HL-60 (cell line): ENCODE results near the gene RHOT2.

Experiments used
- GABPA ChIP-seq: IDR thresholded peaks from 2 replicates; pipeline ENCODE4 v1.6.1; 2012; ENCODE audit warnings: low read depth
- SPI1 ChIP-seq: IDR thresholded peaks from 2 replicates; pipeline ENCODE4 v1.6.1; 2012; ENCODE audit warnings: low read depth, mild to moderate bottlenecking, borderline replicate concordance
- TF ChIP-seq, protein P1 (sequence below): IDR thresholded peaks from one replicate; pipeline ENCODE4 v1.5.1; 2011; ENCODE audit warnings: low read length, control low read depth, inconsistent platforms; ENCODE audit not compliant: insufficient read depth
- TF ChIP-seq, protein P2 (sequence below): IDR thresholded peaks from 2 replicates; pipeline ENCODE4 v1.6.1; 2012; ENCODE audit warnings: low read depth; ENCODE audit not compliant: insufficient replicate concordance

DNA sequence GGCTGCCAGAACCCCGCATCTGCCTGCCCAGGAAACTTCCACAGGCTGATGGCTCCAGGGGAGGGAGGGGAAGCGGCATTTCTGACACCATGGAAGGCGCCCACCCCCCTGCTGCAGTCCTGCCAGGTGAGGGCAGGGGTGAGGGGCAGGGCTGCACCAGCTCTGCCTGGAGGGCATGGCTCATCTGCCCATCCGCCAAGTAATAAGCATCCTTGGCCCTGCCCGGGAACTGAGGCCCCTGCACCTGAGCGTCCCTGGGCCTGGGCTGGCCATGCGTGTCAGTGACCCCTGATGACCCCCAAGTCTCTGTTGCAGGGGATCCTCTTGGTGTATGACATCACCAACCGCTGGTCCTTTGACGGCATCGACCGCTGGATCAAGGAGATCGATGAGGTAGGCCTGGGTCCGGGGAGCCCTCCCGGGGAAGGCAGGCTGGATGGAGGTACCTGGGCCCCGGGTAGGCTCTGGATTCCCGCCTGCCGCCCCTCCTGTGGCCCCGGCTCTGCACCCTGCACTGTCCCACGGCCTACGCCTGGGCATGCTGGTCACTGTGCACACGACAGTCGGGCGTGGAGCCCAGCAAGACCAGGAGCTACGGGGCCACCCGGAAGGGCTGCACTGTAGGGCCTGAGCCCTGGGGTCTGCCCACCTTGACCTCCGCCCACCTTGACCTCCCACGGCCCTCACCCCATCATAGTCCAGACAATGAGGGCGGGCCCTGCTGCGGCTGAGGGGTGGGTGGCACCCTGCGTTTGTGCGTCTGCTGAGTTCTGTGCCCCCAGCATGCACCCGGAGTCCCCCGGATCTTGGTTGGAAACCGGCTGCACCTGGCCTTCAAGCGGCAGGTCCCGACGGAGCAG, 42.6 kb upstream of the RHOT2 start:
- TF ChIP-seq, protein P1, sequence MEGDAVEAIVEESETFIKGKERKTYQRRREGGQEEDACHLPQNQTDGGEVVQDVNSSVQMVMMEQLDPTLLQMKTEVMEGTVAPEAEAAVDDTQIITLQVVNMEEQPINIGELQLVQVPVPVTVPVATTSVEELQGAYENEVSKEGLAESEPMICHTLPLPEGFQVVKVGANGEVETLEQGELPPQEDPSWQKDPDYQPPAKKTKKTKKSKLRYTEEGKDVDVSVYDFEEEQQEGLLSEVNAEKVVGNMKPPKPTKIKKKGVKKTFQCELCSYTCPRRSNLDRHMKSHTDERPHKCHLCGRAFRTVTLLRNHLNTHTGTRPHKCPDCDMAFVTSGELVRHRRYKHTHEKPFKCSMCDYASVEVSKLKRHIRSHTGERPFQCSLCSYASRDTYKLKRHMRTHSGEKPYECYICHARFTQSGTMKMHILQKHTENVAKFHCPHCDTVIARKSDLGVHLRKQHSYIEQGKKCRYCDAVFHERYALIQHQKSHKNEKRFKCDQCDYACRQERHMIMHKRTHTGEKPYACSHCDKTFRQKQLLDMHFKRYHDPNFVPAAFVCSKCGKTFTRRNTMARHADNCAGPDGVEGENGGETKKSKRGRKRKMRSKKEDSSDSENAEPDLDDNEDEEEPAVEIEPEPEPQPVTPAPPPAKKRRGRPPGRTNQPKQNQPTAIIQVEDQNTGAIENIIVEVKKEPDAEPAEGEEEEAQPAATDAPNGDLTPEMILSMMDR: no peak
- TF ChIP-seq, protein P2, sequence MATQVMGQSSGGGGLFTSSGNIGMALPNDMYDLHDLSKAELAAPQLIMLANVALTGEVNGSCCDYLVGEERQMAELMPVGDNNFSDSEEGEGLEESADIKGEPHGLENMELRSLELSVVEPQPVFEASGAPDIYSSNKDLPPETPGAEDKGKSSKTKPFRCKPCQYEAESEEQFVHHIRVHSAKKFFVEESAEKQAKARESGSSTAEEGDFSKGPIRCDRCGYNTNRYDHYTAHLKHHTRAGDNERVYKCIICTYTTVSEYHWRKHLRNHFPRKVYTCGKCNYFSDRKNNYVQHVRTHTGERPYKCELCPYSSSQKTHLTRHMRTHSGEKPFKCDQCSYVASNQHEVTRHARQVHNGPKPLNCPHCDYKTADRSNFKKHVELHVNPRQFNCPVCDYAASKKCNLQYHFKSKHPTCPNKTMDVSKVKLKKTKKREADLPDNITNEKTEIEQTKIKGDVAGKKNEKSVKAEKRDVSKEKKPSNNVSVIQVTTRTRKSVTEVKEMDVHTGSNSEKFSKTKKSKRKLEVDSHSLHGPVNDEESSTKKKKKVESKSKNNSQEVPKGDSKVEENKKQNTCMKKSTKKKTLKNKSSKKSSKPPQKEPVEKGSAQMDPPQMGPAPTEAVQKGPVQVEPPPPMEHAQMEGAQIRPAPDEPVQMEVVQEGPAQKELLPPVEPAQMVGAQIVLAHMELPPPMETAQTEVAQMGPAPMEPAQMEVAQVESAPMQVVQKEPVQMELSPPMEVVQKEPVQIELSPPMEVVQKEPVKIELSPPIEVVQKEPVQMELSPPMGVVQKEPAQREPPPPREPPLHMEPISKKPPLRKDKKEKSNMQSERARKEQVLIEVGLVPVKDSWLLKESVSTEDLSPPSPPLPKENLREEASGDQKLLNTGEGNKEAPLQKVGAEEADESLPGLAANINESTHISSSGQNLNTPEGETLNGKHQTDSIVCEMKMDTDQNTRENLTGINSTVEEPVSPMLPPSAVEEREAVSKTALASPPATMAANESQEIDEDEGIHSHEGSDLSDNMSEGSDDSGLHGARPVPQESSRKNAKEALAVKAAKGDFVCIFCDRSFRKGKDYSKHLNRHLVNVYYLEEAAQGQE: no peak
- TF ChIP-seq SPI1 (no peak), GABPA (no peak)
